MV-4-11 (cell line): ENCODE data around the gene PTPN18.

Source experiments
- DNase-seq: peaks from one replicate; lab custom pipeline; 2025; lab: John Stamatoyannopoulos, UW

Gene PTPN18

DNA sequence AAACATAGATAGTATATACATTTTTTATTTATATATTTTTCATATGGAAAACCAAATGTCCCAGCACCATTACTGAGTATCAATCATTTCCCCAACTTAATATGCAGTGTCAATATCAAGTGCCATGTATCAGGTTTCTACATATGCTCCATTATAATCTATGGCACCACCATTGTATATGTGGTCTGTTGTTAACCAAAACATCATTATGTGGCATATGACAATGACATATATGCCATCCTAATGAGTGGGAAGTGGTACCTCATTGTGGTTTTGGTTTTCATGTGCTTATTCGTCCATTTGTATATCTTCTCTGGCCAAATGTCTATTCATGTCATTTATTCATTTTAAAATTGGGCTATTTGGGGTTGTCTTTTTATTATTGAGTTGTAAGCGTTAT lies 9.2 kb downstream of the PTPN18 start:
- DNase-seq, result peak; percentile 40

- no peak for DNase-seq
Measured at GRCh38 chr2:130365963-130366362, 10.1 kb downstream of the PTPN18 start.

DNA sequence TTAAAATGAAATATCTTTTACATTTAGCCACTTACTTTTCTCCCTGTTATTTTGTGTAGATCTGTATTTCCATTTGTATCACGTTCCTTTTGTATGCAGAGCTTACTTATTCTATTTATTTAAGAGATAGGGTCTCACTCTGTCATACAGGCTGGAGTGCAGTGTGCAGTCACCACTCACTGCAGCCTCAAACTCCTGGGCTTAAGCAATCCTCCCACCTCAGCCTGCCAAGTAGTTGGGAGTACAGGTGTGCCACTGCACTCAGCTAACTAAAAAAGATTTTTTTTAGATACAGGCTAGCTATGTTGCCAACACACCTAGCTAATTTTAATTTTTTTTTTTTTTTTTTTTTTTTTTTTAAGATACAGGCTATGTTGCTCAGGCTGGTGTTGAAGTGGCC lies 10.9 kb downstream of the PTPN18 start:
- no peak for DNase-seq

DNA sequence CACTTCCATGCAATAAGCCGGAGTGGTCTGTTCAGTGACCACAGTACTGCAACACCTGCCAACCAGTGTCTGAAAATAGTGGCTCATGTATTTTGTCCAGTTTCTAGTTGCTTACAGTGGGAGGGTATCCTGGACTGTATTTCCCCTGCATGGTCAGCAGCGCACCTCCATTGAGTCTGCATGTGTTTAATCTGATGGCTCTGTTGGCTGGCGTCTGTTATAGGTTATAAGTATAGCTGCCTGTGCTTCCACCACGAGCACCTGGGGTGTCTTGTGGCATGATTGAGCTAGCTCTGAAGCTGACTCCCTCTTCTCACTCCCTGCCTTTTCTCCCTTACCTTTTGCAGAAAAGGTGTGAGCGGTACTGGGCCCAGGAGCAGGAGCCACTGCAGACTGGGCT lies 12.9 kb downstream of the PTPN18 start:
- DNase-seq, result no peak

GRCh38 chr2:130369311-130369964 lies 13.6 kb downstream of the PTPN18 start:
- peak; percentile 44 for DNase-seq

DNA sequence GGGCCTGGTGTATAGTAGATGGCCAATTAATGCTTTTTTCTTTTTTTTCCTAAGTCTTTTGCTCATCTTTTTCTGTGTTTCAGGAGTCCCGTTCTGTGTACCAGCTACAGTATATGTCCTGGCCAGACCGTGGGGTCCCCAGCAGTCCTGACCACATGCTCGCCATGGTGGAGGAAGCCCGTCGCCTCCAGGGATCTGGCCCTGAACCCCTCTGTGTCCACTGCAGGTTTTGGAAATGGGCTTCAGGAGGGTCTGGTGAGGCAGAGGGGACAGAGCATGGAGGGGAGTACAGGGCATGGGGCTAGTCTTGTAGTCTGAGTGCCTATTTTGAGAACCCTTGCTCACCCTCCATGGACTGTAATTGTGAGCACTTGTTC lies 14.1 kb downstream of the PTPN18 start:
- DNase-seq, result no peak

GRCh38 chr2:130370490-130370889 lies 14.6 kb downstream of the PTPN18 start:
- DNase-seq, result no peak

GRCh38 chr2:130371723-130372054 lies 15.8 kb downstream of the PTPN18 start:
- no peak for DNase-seq

DNA sequence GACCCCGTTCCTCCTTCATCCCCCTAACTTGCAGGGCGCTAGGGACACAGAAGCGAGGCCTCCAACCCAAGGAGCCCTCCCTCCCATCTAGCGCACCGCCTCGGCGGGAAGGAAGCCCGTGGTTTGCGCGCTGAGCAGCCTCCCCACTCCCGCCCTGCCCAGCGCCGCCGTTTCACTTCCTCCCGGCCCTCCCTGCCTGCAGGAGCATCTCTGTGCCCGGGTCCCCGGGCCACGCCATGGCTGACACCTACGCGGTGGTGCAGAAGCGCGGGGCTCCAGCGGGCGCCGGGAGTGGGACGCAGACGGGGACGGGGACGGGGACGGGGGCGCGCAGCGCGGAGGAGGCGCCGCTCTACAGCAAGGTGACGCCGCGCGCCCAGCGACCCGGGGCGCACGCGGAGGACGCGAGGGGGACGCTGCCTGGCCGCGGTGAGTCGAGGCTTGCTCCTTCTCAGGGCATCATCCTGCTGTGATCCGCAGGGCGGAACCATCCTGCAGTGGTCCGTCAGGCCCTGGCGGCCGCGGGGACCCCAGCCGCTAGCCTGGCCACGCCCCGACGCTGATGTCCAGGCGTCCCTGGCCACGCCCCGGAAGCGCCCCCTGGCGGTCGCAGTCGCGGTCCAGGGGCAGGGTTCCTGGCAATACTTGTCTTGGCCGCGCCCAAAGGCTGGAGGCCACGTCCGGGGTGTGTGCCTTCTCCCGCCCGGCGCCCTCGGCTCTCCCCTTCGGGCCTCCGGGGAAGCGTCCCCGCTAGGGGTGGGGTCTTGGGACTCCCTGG lies 16.4 kb downstream of the PTPN18 start:
- DNase-seq, result peak; percentile 81

DNA sequence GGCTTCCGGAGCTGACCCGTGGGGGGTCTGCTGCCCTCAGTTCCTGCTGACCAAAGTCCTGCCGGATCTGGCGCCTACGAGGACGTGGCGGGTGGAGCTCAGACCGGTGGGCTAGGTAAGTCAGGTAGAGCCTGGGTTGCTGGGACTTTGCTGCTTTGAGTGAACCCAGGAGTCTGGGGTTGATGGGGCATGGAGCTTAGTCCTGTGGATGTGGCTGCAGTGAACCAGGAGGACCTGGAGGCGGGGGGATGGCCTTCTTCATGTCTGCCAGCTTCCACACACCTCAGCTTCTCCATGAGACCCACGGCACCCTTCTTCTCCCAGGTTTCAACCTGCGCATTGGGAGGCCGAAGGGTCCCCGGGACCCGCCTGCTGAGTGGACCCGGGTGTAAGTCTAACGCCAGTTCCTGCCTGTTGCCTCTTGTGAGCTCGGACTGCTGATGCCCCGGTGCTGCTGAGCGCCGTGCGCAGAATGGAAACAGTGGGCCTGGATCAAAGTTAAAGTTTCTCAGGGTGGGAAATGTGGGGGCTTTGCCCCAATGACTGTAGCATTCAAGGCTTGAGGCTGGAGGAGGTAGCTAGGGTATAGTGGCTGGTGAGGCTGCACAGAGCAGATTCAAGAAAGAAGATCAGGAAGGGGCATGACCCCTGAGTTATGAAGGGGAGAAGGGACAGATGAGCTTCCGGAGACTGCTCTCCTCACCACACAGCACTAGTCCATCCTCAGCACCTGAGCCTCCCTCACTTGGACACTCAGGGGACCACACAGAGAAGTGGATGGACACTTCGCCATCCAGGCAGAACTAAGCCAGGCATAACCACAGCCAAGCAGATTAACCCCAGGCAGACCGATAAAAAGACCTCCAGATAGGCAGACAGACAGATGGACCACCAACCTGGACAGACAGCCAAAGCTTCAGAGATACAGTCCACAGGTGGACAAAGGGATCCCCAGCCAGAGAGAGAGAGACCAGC lies 17.3 kb downstream of the PTPN18 start:
- DNase-seq, result no peak

DNA sequence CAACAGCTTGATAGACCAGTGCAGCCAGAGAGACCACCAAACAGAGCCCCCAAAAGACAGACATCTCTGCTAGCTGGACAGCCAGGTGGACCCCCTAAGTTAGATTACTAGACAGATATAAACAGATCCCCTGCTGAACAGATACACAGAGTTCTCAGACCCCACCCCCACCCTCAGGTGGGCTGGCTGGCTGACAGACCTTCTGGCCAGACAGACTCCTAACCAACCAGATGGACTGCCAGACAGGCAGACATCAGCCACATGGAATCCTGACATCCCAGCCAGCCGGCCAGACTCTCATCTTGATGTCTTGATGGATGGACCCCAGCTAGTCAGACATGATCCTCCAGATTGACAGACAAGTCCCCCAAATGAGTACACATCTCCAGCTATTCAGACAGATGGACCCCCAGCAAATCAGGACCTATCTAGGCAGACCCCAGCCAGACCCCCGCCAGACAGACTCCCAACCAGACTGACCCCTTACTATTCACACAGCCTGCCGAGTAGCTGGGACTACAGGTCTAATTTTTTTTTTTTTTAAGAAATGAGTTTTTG lies 18.0 kb downstream of the PTPN18 start:
- no peak for DNase-seq

- DNase-seq, result no peak
Measured at GRCh38 chr2:130374587-130375290, 18.9 kb downstream of the PTPN18 start.

DNA sequence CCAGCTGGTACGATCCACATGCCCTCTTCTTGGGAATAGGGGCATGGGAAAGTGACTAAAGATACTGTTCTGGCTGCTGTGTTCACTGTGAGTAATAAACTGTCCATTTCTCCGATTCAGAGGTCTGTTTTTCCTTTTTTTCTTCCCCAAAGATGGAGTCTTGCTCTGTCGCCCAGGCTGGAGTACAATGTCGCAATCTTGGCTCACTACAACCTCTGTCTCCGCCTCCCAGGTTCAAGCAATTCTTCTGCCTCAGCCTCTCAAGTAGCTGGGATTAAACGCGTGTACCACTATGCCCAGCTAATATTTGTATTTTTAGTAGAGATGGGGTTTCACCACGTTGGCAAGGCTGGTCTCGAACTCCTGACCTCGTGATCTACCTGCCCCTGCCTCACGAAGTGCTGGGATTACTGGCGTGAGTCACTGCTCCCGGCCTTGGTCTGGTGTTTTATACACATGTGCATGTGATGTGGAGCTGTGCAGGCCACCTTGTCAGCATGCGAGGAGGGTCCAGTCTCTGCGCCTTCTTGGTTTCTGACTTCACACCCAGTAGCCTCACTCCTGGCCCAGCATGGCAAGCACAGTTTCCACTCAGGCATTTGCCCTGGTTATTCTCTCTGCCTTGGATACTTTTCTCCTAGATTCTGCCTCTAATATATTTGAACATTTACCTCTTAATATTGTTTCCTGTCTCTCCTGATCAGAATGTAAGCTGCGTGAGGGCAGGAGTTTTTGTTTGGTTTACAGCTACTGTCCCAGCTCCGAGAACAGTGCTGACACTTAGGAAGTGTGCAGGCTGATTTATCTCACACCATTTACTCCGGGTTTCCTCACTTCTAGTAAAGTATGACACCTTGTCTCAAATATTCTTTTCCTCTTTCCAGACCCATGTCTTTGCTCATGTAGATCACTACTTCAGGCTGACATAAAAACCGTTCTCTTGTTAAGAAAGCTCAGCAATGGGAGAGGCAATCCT lies 19.7 kb downstream of the PTPN18 start:
- no peak for DNase-seq

DNA sequence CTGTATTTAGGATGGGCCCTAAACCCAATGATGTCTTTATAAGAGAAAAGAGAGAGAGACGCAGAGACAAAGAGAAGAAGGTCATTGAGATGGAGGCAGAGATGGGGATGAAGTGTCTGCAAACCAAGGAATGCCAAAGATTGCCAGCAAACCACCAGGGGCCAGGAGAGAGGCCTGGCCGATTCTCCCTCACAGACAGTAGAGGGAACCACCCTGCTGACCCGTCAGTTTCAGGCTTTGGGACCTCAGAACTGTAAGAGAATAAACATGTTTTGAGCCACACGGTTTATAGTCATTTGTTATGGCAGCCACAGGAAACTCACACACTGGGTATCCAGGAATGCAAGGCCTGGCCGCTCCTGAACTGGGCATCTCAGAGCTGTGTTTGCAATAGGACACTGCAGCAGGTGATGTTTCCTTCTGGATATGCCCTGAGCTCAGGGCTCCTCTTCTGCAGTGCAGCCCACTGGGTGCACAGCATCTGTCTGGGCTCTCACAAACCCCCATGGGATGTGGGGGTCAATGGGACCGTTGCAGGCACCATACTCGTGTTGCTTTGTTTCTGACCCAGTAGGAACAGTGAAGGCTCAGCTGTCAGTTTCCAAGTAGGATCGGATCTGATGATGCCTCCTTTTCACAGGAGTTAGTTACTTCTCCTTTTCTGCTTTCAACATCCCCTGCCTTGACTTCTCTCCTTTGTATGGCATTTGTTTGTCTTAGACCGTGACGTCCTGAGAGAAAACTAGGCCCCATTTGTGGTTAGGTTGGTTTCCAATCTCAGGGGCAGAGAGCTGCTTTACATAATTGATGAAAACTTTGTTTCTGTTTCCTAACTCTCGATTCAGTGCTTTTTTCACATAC lies 20.8 kb downstream of the PTPN18 start:
- peak; percentile 75 for DNase-seq

DNA sequence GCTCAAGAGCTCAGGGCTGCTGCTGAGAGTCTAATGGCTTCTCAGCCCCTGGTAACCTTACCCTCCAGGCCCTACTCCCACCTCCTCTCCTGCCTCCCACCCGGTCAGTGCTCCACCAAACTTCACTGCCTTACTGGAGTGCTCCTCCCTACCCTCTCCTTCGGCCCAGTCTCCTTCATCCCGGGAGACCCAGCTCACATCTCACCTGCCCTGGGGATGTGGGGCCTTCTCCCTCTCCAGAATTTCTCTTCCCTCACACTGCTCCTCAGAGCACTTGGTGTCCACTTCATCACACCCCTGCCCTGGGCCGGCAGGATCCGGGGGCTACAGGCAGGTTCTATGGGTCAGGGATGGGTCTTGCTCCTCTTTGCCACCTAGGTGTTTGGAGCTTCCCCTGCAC lies 21.6 kb downstream of the PTPN18 start:
- DNase-seq, result no peak

GRCh38 chr2:130378206-130378897 lies 22.5 kb downstream of the PTPN18 start:
- DNase-seq, result no peak

DNA sequence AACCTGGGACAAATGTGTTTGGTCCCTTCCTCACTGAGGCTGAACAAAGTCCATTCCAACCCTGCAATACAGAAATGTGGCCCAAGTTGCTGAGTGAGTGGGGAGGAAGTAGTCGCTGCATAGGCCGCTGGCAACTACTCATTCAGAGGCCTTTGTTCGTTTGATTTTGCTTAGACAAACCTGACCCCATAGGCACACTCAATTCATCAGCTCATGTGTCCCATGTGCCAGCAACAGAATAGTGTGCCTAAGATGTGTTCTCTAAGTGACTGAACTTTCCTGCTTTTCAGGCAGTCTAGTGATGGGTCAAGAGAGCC lies 23.0 kb downstream of the PTPN18 start:
- DNase-seq, result peak; percentile 17

DNA sequence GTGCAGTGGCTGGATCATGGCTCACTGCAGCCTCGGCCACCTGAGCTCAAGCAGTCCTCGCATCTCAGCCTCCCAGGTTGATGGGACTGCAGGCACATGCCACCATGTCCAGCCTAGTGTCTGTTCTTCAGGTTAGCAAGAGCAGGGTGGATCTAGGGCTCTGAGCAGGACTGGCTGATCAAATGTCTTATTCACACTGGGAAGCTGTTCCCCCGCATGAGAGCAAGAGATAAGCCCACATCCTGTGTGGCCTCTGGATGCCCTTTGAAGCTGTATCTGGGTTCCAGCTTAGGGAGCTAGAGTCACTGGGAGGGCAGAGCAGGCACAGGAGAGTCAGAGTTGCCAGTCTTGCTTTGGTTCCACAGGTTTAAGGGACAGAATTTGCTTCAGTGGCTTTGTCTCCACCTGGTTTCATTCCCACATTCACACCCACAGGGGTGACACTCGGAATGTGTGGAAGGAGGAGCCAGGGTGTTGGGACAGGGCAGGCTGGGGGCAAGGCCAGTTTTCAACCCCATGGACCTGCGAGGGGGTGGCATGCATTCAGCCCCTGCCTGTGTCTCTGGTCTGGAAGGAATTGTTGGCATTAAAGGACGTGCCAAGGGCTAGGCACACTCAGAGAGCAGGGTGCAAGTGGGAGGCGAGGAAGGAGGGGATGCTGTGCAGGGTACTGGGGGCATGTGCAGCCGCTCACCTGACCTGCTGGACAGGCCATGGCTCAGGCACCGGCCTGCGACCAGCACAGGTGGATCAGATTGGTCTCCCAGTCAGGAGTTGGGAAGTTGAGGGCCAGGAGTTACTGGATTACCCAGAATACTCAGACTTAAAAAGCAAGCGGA lies 24.5 kb downstream of the PTPN18 start:
- peak; percentile 71 for DNase-seq
